Measurements from ENCODE around the gene CCSAP. TPM values are rescaled to one million over a fixed set of nuclear protein-coding genes. Genes with fewer than 3 reads are reported as not detected.

CCSAP gene
- total and polyA plus RNA-seq, 10 of the 15 experiments (the other 5 are each of a cell fraction or from before 2014, with no cell fraction given): 0.75 to 3.4 (median 2.8) TPM

DNA sequence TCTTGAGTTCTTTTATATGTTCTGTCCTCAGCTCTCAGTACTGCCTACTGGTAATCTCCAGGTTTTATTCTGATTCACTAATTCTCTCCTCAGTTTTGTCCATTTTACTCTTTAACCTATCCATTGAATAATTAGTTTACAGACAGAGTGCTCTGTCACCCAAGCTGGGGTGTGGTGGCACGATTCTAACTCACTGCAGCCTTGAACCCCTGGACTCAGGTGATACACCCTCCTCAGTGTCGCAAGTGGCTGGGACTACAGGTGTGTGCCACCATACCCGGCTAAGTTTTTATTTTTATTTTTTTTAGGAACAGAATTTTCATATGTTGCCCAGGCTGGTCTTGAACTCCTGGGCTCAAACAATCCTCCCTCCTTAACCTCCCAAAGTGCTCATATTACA lies 58.0 kb downstream of the CCSAP start:
- Histone ChIP-seq H3K4me2 (ENCODE audit: control insufficient read depth, insufficient read depth) (no peak overlapping the region), H3K4me3 (no peak overlapping the region), H3K79me2 (ENCODE audit: control insufficient read depth, insufficient read depth, low read length) (no peaks in the 10 kb centered on the region; the same call in none of the 2 replicates), H3K4me1 (ENCODE audit: control insufficient read depth, insufficient read depth, low read length) (0 out of 2 replicates have a peak, but pooled peaks cover 2% of the 10 kb centered on the region), H2AFZ (ENCODE audit: control insufficient read depth, low read depth, low read length) (no peak overlapping the region), H3K36me3 (ENCODE audit: control insufficient read depth in 2 of 2, insufficient read depth in 2 of 2, low read length in 1 of 2) (no peaks in the 10 kb centered on the region), H3K27me3 (replicated peaks in 1 of 2; ENCODE audit: control insufficient read depth in 2 of 2, insufficient read depth in 2 of 2, low read length in 1 of 2) (no peaks in the 10 kb centered on the region), H3K9me3 (replicated peaks; ENCODE audit: control insufficient read depth, insufficient read depth, low read length) (no peaks in the 10 kb centered on the region), H3K9ac (ENCODE audit: control insufficient read depth, insufficient read depth, low read length) (no peak overlapping the region), H3K27ac (ENCODE audit: control insufficient read depth, insufficient read depth) (no peak overlapping the region), H4K20me1 (ENCODE audit: control insufficient read depth, insufficient read depth) (0 out of 2 replicates have a peak, but pooled peaks cover 2% of the 10 kb centered on the region)
- intact Hi-C loops (cut with micrococcal nuclease; ENCODE audit: unreplicated experiment) (no loop called here), in situ Hi-C loops (cut with MboI) (no loop called here)
- ATAC-seq (no peak), DNase-seq (ENCODE audit: low read depth, low spot score) (no peak), FAIRE-seq (no peak)
- POLR2A ChIA-PET: no interaction called here
- RAD21 ChIA-PET (ENCODE audit: unreplicated experiment): no interaction called here
- SMC1A ChIA-PET (ENCODE audit: uncharacterized antibody, unreplicated experiment): no interaction called here
- WGBS (ENCODE audit: insufficient coverage, insufficient replicate concordance, low lambda C conversion rate, missing lambda C conversion rate): 67% methylated on average over 3 of the region's 3 CpGs
- CTCF ChIA-PET: interaction anchor here (1.0 kb wide), 1 partner anchor 27 kb away, joined by 3 read pairs; no protein-coding TSS in a partner anchor
- no TSS peak for BruUV-seq (replicated peaks)
- TF ChIP-seq GATAD2B (conservative IDR thresholded peaks at IDR 0.05; ENCODE audit: low read depth): no peak
- no peak for TF ChIP-seq FOXK2 (IDR thresholded peaks at IDR 0.05)
- TF ChIP-seq, protein P1, sequence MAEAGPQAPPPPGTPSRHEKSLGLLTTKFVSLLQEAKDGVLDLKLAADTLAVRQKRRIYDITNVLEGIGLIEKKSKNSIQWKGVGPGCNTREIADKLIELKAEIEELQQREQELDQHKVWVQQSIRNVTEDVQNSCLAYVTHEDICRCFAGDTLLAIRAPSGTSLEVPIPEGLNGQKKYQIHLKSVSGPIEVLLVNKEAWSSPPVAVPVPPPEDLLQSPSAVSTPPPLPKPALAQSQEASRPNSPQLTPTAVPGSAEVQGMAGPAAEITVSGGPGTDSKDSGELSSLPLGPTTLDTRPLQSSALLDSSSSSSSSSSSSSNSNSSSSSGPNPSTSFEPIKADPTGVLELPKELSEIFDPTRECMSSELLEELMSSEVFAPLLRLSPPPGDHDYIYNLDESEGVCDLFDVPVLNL (IDR thresholded peaks at IDR 0.05; ENCODE audit: low read depth, low read length): no peak
- TF ChIP-seq, protein P2, sequence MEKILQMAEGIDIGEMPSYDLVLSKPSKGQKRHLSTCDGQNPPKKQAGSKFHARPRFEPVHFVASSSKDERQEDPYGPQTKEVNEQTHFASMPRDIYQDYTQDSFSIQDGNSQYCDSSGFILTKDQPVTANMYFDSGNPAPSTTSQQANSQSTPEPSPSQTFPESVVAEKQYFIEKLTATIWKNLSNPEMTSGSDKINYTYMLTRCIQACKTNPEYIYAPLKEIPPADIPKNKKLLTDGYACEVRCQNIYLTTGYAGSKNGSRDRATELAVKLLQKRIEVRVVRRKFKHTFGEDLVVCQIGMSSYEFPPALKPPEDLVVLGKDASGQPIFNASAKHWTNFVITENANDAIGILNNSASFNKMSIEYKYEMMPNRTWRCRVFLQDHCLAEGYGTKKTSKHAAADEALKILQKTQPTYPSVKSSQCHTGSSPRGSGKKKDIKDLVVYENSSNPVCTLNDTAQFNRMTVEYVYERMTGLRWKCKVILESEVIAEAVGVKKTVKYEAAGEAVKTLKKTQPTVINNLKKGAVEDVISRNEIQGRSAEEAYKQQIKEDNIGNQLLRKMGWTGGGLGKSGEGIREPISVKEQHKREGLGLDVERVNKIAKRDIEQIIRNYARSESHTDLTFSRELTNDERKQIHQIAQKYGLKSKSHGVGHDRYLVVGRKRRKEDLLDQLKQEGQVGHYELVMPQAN (conservative IDR thresholded peaks at IDR 0.05): no peak
- TF ChIP-seq, protein P3, sequence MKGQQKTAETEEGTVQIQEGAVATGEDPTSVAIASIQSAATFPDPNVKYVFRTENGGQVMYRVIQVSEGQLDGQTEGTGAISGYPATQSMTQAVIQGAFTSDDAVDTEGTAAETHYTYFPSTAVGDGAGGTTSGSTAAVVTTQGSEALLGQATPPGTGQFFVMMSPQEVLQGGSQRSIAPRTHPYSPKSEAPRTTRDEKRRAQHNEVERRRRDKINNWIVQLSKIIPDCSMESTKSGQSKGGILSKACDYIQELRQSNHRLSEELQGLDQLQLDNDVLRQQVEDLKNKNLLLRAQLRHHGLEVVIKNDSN (IDR thresholded peaks at IDR 0.05; ENCODE audit: borderline replicate concordance, extremely low read length, insufficient read depth, low read depth, low read length): no peak
- TF ChIP-seq SREBF2 (IDR thresholded peaks at IDR 0.05; ENCODE audit: low read length): no peak
- TF ChIP-seq, protein P4, sequence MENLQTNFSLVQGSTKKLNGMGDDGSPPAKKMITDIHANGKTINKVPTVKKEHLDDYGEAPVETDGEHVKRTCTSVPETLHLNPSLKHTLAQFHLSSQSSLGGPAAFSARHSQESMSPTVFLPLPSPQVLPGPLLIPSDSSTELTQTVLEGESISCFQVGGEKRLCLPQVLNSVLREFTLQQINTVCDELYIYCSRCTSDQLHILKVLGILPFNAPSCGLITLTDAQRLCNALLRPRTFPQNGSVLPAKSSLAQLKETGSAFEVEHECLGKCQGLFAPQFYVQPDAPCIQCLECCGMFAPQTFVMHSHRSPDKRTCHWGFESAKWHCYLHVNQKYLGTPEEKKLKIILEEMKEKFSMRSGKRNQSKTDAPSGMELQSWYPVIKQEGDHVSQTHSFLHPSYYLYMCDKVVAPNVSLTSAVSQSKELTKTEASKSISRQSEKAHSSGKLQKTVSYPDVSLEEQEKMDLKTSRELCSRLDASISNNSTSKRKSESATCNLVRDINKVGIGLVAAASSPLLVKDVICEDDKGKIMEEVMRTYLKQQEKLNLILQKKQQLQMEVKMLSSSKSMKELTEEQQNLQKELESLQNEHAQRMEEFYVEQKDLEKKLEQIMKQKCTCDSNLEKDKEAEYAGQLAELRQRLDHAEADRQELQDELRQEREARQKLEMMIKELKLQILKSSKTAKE (IDR thresholded peaks at IDR 0.05; ENCODE audit: low read depth, poor library complexity, severe bottlenecking): no peak
- no peak for TF ChIP-seq RBBP5 (conservative IDR thresholded peaks at IDR 0.05)
- TF ChIP-seq, protein P5, sequence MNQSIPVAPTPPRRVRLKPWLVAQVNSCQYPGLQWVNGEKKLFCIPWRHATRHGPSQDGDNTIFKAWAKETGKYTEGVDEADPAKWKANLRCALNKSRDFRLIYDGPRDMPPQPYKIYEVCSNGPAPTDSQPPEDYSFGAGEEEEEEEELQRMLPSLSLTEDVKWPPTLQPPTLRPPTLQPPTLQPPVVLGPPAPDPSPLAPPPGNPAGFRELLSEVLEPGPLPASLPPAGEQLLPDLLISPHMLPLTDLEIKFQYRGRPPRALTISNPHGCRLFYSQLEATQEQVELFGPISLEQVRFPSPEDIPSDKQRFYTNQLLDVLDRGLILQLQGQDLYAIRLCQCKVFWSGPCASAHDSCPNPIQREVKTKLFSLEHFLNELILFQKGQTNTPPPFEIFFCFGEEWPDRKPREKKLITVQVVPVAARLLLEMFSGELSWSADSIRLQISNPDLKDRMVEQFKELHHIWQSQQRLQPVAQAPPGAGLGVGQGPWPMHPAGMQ (IDR thresholded peaks at IDR 0.05; ENCODE audit: borderline replicate concordance): no peak
- TF ChIP-seq MTA2 (IDR thresholded peaks at IDR 0.05; ENCODE audit: low read depth): no peak
- TF ChIP-seq, protein P6, sequence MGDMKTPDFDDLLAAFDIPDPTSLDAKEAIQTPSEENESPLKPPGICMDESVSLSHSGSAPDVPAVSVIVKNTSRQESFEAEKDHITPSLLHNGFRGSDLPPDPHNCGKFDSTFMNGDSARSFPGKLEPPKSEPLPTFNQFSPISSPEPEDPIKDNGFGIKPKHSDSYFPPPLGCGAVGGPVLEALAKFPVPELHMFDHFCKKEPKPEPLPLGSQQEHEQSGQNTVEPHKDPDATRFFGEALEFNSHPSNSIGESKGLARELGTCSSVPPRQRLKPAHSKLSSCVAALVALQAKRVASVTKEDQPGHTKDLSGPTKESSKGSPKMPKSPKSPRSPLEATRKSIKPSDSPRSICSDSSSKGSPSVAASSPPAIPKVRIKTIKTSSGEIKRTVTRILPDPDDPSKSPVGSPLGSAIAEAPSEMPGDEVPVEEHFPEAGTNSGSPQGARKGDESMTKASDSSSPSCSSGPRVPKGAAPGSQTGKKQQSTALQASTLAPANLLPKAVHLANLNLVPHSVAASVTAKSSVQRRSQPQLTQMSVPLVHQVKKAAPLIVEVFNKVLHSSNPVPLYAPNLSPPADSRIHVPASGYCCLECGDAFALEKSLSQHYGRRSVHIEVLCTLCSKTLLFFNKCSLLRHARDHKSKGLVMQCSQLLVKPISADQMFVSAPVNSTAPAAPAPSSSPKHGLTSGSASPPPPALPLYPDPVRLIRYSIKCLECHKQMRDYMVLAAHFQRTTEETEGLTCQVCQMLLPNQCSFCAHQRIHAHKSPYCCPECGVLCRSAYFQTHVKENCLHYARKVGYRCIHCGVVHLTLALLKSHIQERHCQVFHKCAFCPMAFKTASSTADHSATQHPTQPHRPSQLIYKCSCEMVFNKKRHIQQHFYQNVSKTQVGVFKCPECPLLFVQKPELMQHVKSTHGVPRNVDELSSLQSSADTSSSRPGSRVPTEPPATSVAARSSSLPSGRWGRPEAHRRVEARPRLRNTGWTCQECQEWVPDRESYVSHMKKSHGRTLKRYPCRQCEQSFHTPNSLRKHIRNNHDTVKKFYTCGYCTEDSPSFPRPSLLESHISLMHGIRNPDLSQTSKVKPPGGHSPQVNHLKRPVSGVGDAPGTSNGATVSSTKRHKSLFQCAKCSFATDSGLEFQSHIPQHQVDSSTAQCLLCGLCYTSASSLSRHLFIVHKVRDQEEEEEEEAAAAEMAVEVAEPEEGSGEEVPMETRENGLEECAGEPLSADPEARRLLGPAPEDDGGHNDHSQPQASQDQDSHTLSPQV (IDR thresholded peaks at IDR 0.05): no peak
- TF ChIP-seq BCL11A (IDR thresholded peaks at IDR 0.05; ENCODE audit: low read depth, low read length): no peak
- TF ChIP-seq SUZ12 (IDR thresholded peaks at IDR 0.05; ENCODE audit: unreplicated experiment): no peak

Measured in GM12878 (cell line).